GM12892 (cell line): ENCODE data around the gene PEMT.

ENCODE experiments used
- POLR2A ChIP-seq: IDR thresholded peaks from 2 replicates; pipeline ENCODE4 v1.6.1; 2011; ENCODE audit warnings: low read depth, low read length, control low read depth
- POLR2AphosphoS5 ChIP-seq: IDR thresholded peaks from 2 replicates; pipeline ENCODE4 v1.6.1; 2011; ENCODE audit warnings: low read depth, low read length, control low read depth
- TAF1 ChIP-seq: IDR thresholded peaks from 2 replicates; pipeline ENCODE4 v1.6.1; 2011; ENCODE audit warnings: low read depth, mild to moderate bottlenecking, control low read depth, low read length, borderline replicate concordance

- TF ChIP-seq POLR2A (no peak), POLR2AphosphoS5 (no peak), TAF1 (no peak)
Measured at GRCh38 chr17:17497845-17498520, 93.5 kb downstream of the PEMT start.
